Loucy (cell line): ENCODE data around the gene WFDC10B.
"Not testable (repeated sequence)": the region's sequence is repeated elsewhere in the genome, so short reads cannot be mapped to it uniquely, and the experiment has no call there.

Source experiments
- H2AFZ ChIP-seq: fragments of 200-600 bp; sonication (generic); 2 replicates; pipeline ENCODE4 v1.6.0; 2016; ENCODE audit warnings: antibody characterized with exemption, mild to moderate bottlenecking, low read length, moderate library complexity
- H3F3A ChIP-seq: fragments of 200-600 bp; 2 replicates; pipeline ENCODE4 v1.6.0; 2016; ENCODE audit warnings: antibody characterized with exemption, low read depth, mild to moderate bottlenecking
- H3K27me3 ChIP-seq: fragments of 200-600 bp; sonication (generic); 2 replicates; pipeline ENCODE4 v1.6.1; 2014; ENCODE audit warnings: low read length, mild to moderate bottlenecking; ENCODE audit not compliant: insufficient read depth, poor library complexity, severe bottlenecking
- H3K36me3 ChIP-seq: fragments of 200-600 bp; sonication (generic); 2 replicates; pipeline ENCODE4 v1.6.1; 2016; ENCODE audit warnings: low read length; ENCODE audit not compliant: insufficient read depth
- H3K4me1 ChIP-seq: fragments of 200-600 bp; sonication (generic); 2 replicates; pipeline ENCODE4 v1.5.1; 2014; ENCODE audit warnings: low read length, mild to moderate bottlenecking; ENCODE audit not compliant: insufficient read depth, poor library complexity, severe bottlenecking
- H3K4me2 ChIP-seq: fragments of 200-600 bp; sonication (generic); 2 replicates; pipeline ENCODE4 v1.6.0; 2014; ENCODE audit warnings: antibody characterized with exemption, low read length, low read depth, mild to moderate bottlenecking; ENCODE audit not compliant: poor library complexity, severe bottlenecking
- H3K4me3 ChIP-seq: fragments of 200-600 bp; sonication (generic); 2 replicates; pipeline ENCODE4 v1.5.1; 2014; ENCODE audit warnings: low read length, mild to moderate bottlenecking, mixed read lengths; ENCODE audit not compliant: poor library complexity, severe bottlenecking
- H3K79me2 ChIP-seq: fragments of 200-600 bp; sonication (generic); 2 replicates; pipeline ENCODE4 v1.6.1; 2014; ENCODE audit warnings: low read length; ENCODE audit not compliant: insufficient read depth
- H3K9ac ChIP-seq: fragments of 200-600 bp; sonication (generic); 2 replicates; pipeline ENCODE4 v1.6.0; 2014; ENCODE audit warnings: mild to moderate bottlenecking, low read depth, low read length, moderate library complexity; ENCODE audit not compliant: poor library complexity, severe bottlenecking
- H3K9me2 ChIP-seq: fragments of 200-600 bp; sonication (generic); replicated peaks from 2 replicates; pipeline ENCODE4 v1.6.1; 2016; ENCODE audit warnings: low read depth, low read length, mixed read lengths
- H3K9me3 ChIP-seq: fragments of 200-600 bp; sonication (generic); 2 replicates; pipeline ENCODE4 v1.6.1; 2014; ENCODE audit warnings: mild to moderate bottlenecking, antibody characterized with exemption, low read length, low read depth; ENCODE audit not compliant: insufficient read depth
- H4K20me1 ChIP-seq: fragments of 200-600 bp; sonication (generic); 2 replicates; pipeline ENCODE4 v1.6.0; 2014; ENCODE audit warnings: antibody characterized with exemption, low read length, mild to moderate bottlenecking; ENCODE audit not compliant: insufficient read depth, poor library complexity, severe bottlenecking
- CTCF ChIP-seq: fragments of 200-600 bp; sonication (generic); conservative IDR thresholded peaks from 2 replicates; pipeline ENCODE4 v1.5.1; 2014; ENCODE audit warnings: mild to moderate bottlenecking, antibody characterized with exemption, low read length
- EZH2phosphoT487 ChIP-seq: fragments of 200-600 bp; IDR thresholded peaks from 2 replicates; pipeline ENCODE4 v1.6.1; 2018; ENCODE audit warnings: antibody characterized with exemption, mild to moderate bottlenecking, moderate library complexity, borderline replicate concordance

WFDC10B gene

GRCh38 chr20:45722047-45722446 is 17.2 kb upstream of the WFDC10B start, which contains the start of gene SPINT4:
SPINT4 (plus strand) TSS chr20:45722347; CDS start chr20:45722368, 21 bp downstream.
- no peak for TF ChIP-seq CTCF
- no peak for TF ChIP-seq EZH2phosphoT487
- Histone ChIP-seq H3K9me3 (no peaks in the 10 kb centered on the region), H3K27me3 (no peaks in the 10 kb centered on the region), H3K4me1 (no peaks in the 10 kb centered on the region), H3K9ac (no peak within 1 kb of the TSS), H3K4me2 (no peak within 1 kb of the TSS), H3K9me2 (no peaks in the 10 kb centered on the region), H2AFZ (no peak within 1 kb of the TSS), H3K36me3 (no peaks in the 10 kb centered on the region), H3K79me2 (no peaks in the 10 kb centered on the region), H3F3A (no peaks in the 10 kb centered on the region), H4K20me1 (no peaks in the 10 kb centered on the region), H3K4me3 (no peak within 1 kb of the TSS)

GRCh38 chr20:45716141-45716688 is 11.4 kb upstream of the WFDC10B start:
- Histone ChIP-seq H3K4me2 (peak overlapping the region; percentile 40), H3K4me3 (peak overlapping the region; percentile 29)
- H3K9ac ChIP-seq: not testable (repeated sequence)

GRCh38 chr20:45701873-45702272 is 2.9 kb downstream of the WFDC10B start, which contains the start of gene WFDC13:
WFDC13 (plus strand) TSS chr20:45702038; CDS start chr20:45702124, 86 bp downstream.
- no peaks in the 10 kb centered on the region for H3K36me3 ChIP-seq
- no peak within 1 kb of the TSS for H3K4me2 ChIP-seq
- H3K9me3 ChIP-seq: no peaks in the 10 kb centered on the region
- TF ChIP-seq CTCF (no peak), EZH2phosphoT487 (no peak)
- H3K9ac ChIP-seq: no peak within 1 kb of the TSS
- no peaks in the 10 kb centered on the region for H4K20me1 ChIP-seq
- H3F3A ChIP-seq: no peaks in the 10 kb centered on the region
- H3K4me3 ChIP-seq: no peak within 1 kb of the TSS
- H3K9me2 ChIP-seq: no peaks in the 10 kb centered on the region
- H3K4me1 ChIP-seq: no peaks in the 10 kb centered on the region
- H3K79me2 ChIP-seq: no peaks in the 10 kb centered on the region
- H2AFZ ChIP-seq: no peak within 1 kb of the TSS
- H3K27me3 ChIP-seq: no peaks in the 10 kb centered on the region

More at GRCh38 chr20:45716141-45716688, 11.4 kb upstream of the WFDC10B start:
- H3K9me2 ChIP-seq, H3F3A ChIP-seq, H3K36me3 ChIP-seq, H4K20me1 ChIP-seq, H3K79me2 ChIP-seq, H3K27me3 ChIP-seq, H3K9me3 ChIP-seq, H3K4me1 ChIP-seq, H2AFZ ChIP-seq: not testable (repeated sequence)

- Histone ChIP-seq H4K20me1 (no peaks in the 10 kb centered on the region), H3F3A (no peaks in the 10 kb centered on the region), H2AFZ (no peak overlapping the region), H3K4me1 (no peaks in the 10 kb centered on the region), H3K4me2 (no peak overlapping the region), H3K79me2 (no peaks in the 10 kb centered on the region), H3K36me3 (no peaks in the 10 kb centered on the region), H3K9me2 (no peaks in the 10 kb centered on the region), H3K4me3 (no peak overlapping the region), H3K9me3 (no peaks in the 10 kb centered on the region), H3K27me3 (no peaks in the 10 kb centered on the region), H3K9ac (no peak overlapping the region)
- TF ChIP-seq CTCF (no peak), EZH2phosphoT487 (no peak)
Observed at GRCh38 chr20:45701104-45701503, 3.7 kb downstream of the WFDC10B start.
